Choroid plexus epithelial cell (primary cell): ENCODE data around the gene FGGY.

Experiments used
- DNase-seq: peaks from one replicate; pipeline ENCODE4 v3.0.0-alpha.2; 2010; ENCODE audit warnings: low read depth
- H3K4me3 ChIP-seq: 2 replicates; pipeline ENCODE4 v1.5.1; 2011; ENCODE audit warnings: low read depth, mild to moderate bottlenecking, control low read depth, low read length, moderate library complexity
- CTCF ChIP-seq: conservative IDR thresholded peaks from 2 replicates; pipeline ENCODE4 v1.5.1; 2011; ENCODE audit warnings: low read depth, mild to moderate bottlenecking, control low read depth, inconsistent platforms, low read length, moderate library complexity

The FGGY gene

DNA sequence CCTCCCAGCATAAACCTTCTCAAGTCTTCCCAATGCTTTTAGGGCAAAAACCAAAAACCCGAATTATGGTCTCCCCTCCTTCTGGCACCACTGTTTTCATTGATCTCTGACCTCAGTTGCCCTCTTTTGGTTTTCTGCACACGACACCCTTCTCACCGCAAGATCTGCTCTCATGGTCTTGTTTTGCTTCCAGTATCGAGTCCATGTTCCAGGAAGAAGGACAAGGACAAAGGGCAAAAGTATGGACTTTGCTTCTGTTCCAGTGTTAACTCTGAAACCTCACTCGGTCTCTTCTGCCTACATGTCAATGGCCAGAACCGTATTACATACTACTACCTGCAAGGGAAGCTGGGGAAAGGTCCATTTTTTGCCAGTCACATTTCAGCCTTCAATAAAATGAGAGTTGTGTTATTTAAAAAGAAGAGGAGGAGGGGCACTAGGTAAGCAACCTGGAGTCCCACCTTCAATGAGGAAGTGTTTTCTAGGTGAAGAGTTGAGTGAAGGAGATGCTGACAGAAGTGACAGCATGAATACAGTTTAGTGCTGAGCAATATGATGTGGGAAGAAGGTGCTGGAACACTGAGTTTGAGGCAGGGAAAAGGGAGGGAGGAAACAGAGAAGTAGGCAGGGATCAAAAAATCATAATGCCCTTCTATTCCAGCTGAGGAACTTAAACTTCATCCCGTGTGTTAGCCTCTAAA lies 183.4 kb downstream of the FGGY start:
- TF ChIP-seq CTCF, result no peak
- no peak for DNase-seq
- H3K4me3 ChIP-seq, result no peak overlapping the region

DNA sequence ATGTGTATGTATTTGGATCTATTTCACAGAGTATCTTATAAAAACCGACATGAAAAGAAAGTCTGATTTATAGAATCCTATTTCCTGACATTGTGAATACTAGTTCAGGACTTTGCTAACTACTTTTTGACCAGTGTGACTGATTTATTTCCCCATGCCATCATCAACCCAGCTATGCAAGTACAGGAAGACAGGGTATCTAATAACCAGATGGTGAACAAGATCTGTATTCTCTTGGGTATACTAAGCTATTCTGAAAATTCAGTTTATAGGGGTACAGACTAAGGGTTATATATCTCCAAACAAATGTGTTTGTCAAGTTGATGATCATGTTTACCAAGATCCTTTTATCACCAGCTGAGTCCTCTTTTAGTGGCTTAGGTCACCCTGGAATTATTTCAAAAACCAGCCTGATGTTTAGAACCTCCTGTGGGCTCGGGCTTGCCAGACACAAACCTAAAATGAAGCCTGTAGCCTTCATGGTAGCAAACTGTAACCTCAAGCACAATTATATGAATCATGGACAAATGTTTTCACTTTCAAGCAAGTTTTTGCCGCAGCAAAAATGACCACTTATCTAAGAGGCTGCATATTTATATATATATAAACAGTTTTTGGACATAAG lies 185.1 kb downstream of the FGGY start:
- no peak for TF ChIP-seq CTCF
- no peak overlapping the region for H3K4me3 ChIP-seq
- DNase-seq, result no peak

DNA sequence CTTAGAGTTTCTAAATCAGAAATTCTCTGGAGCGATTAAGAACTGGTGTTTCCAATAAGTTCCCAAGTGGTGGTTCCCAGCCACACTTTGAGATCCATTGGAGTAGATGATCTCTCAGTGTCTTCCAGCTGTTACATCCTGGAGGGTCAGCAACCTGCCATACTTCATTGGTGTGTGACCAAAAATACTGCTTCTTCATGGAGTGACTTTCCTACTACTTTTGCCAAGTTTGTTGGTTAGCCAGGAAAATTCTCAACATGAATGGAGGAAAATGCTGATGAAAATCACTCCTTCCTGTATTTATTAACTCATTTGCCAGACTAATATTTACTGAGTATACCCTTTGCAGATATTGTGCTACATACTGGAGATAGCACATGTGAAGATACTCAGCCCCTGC lies 186.1 kb downstream of the FGGY start:
- H3K4me3 ChIP-seq, result no peak overlapping the region
- TF ChIP-seq CTCF, result no peak
- no peak for DNase-seq

DNA sequence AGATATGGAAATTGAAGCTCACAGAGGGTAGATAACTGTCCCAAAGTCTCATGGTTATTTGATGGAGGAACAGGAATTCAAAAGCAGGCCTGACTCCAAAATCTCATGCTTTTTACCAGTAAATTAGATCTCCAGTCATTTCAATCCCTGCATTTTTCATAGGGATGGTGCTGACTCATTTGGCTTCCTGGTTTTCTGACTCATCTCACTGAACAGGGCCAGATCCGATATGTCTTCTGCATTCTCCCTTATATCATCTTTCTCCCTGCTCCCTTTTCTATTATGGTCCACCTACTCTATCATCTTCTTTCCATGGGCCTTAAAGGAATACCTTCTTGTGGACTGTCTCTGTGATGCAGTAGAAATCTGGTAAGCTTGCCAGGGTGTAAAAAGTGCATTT lies 187.2 kb downstream of the FGGY start:
- DNase-seq, result peak; percentile 82
- no peak overlapping the region for H3K4me3 ChIP-seq
- no peak for TF ChIP-seq CTCF

- no peak for TF ChIP-seq CTCF
- DNase-seq, result no peak
- no peak overlapping the region for H3K4me3 ChIP-seq
Observed at GRCh38 chr1:59485171-59485570, 188.3 kb downstream of the FGGY start.

DNA sequence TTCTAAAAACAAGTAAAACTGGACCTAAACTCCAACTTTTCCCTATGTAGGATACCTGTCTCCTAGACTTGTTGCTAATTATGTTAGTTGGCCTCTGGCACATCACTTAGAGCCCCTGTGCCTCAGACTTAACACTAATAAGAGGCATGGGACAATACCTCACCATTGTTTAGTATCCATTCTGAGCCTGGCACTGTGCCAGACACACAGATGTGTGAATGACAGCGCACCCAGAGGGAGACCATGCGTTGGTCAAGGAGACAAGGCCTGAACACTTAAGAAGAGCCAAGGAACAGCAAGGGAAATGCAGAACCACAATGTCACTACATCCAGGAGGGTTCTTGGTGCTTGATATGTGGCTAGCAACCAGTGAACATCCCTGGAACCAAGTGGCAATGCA lies 189.1 kb downstream of the FGGY start:
- H3K4me3 ChIP-seq, result no peak overlapping the region
- TF ChIP-seq CTCF, result no peak
- DNase-seq, result no peak

DNA sequence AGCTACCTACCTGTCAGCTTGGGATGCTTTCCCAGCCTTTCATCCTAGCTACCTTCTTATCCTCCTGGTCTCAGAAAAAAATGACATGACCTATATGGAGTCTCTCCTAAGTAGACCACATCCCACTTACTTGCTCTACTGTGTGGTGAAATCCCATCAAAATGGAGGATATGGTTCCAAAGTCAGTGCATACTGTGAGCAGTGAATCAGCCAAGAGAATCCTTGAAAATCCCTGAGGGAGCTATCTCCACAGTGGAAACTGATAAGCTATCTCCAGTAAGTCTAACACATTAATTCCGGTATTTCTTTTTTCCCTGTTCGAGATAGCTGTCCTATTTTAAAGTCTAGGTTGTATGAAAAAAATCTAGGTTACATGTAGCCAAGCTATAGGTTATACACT lies 189.7 kb downstream of the FGGY start:
- no peak for DNase-seq
- no peak overlapping the region for H3K4me3 ChIP-seq

More for the DNA sequence above, 189.7 kb downstream of the FGGY start:
- TF ChIP-seq CTCF, result no peak
